GM10266 (cell line): ENCODE measurements around the gene CCNF.

Experiments
- DNase-seq: peaks from one replicate; pipeline ENCODE4 v3.0.0; 2012; ENCODE audit errors: extremely low spot score
- CTCF ChIP-seq: IDR thresholded peaks from 2 replicates; pipeline ENCODE4 v1.5.1; 2012; ENCODE audit warnings: mild to moderate bottlenecking, low read depth; ENCODE audit not compliant: control insufficient read depth, insufficient read depth; ENCODE audit errors: missing control alignments

The CCNF gene

GRCh38 chr16:2485811-2486507 lies 56.7 kb downstream of the CCNF start:
- no peak for TF ChIP-seq CTCF

GRCh38 chr16:2486645-2487516 lies 57.6 kb downstream of the CCNF start:
- peak; percentile 86 for DNase-seq
- peak; percentile 78 for TF ChIP-seq CTCF

More at GRCh38 chr16:2485811-2486507, 56.7 kb downstream of the CCNF start:
- DNase-seq = no peak

- no peak for TF ChIP-seq CTCF
These were observed 58.2 kb downstream of the CCNF start for GRCh38 chr16:2487517-2487842.

GRCh38 chr16:2487903-2488531 lies 58.8 kb downstream of the CCNF start:
- DNase-seq = no peak
- no peak for TF ChIP-seq CTCF

More at GRCh38 chr16:2487517-2487842, 58.2 kb downstream of the CCNF start:
- no peak for DNase-seq

- DNase-seq = no peak
These were observed 60.3 kb downstream of the CCNF start for GRCh38 chr16:2489581-2489980.

More at GRCh38 chr16:2489581-2489980, 60.3 kb downstream of the CCNF start:
- TF ChIP-seq CTCF = no peak
